Measurements from ENCODE around the gene RNF213. TPM values are rescaled to one million over a fixed set of nuclear protein-coding genes. Genes with fewer than 3 reads are reported as not detected.

Gene RNF213
- total RNA-seq, 1 donor from 2014 or later, result 221 TPM

DNA sequence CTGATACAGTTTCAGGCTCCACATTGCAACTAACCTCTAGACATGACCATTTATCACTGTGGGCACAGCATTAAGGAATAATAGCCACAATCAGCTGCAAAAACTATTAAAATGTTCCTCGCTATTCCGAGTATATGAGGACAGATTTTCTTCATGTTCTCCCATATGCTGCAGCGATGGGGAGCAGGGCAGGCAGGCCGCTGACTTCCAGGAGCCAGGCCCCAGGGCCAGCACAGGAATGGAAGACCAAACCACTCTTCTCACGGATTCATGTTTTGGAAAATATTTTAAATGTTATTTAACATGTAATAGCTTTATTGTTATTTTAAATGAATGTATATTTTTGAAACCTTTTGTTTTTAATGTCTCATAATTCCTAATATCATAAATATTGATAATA lies 110.5 kb downstream of the RNF213 start:
- DNase-seq (ENCODE audit: low spot score), result no peak

DNA sequence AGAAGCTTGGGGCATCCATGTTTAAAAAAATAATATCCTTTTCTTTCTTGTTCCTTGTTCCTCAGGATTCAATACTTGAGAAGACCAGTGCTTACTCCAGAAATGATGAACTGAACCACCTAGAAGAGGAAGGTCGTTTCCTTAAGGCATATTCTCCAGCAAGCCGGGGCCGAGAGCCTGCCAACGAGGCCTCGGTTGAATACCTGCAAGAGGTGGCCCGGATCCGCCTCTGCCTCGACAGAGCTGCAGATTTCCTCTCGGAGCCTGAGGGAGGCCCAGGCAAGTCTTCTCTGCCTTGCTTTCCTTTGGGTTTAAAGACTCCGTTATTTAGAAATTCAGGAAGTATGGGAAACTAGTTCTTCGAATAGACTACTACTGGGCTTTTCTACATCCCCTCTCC lies 111.8 kb downstream of the RNF213 start:
- no peak for DNase-seq (ENCODE audit: low spot score)

DNA sequence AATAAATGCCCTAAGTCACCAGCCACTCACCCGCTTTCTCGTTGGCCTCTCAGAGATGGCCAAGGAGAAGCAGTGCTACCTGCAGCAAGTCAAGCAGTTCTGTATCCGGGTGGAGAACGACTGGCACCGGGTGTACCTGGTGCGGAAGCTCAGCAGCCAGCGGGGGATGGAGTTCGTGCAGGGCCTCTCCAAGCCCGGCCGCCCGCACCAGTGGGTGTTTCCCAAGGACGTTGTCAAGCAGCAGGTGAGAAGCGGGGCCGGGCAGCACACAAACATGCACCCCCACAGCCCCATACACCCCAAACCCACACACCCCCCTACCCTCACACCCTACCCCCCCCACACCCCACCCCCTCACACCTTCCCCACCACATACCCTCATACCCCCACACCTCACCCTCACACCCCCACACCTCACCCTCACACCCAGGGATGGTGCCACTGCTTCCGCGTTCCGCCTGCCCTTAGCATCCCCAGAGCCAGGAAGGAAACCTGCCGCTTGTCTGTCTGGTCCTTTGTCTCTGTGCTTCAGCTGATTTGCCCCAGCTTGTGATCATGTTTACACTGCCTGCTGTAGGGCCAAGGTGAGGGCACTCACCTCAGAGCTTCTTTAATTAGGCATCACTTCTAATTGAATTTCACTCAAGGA lies 112.4 kb downstream of the RNF213 start:
- no peak for DNase-seq (ENCODE audit: low spot score)

DNA sequence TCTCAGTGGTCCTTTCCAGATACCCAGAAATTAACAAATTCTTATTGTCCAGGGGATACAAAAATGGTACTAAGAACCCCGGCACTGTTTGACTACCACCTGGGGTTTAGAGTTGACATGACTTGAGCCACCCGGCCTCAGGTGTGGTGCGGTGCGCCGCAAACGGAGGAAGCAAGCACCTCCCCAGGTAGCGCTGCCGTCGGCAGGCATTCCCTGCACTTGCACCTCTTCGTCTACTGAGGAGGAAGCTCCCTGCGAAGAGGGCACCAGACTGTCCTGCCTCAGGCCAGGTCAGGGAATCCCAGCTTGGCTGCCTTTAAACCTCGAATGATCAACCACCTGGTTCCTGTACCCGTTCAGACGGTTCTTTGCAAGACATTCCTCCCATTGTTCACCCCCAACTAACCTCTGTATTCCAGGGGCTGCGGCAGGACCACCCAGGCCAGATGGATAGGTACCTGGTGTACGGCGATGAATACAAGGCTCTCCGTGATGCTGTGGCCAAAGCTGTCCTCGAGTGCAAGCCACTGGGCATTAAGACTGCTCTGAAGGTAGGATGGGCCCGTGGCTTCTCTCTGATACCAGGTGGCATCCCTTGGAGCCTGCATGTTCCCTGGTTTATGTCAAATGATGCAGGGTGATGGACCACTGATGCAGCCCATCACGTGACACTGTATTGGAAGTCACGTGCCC lies 113.5 kb downstream of the RNF213 start:
- DNase-seq (ENCODE audit: low spot score), result no peak

DNA sequence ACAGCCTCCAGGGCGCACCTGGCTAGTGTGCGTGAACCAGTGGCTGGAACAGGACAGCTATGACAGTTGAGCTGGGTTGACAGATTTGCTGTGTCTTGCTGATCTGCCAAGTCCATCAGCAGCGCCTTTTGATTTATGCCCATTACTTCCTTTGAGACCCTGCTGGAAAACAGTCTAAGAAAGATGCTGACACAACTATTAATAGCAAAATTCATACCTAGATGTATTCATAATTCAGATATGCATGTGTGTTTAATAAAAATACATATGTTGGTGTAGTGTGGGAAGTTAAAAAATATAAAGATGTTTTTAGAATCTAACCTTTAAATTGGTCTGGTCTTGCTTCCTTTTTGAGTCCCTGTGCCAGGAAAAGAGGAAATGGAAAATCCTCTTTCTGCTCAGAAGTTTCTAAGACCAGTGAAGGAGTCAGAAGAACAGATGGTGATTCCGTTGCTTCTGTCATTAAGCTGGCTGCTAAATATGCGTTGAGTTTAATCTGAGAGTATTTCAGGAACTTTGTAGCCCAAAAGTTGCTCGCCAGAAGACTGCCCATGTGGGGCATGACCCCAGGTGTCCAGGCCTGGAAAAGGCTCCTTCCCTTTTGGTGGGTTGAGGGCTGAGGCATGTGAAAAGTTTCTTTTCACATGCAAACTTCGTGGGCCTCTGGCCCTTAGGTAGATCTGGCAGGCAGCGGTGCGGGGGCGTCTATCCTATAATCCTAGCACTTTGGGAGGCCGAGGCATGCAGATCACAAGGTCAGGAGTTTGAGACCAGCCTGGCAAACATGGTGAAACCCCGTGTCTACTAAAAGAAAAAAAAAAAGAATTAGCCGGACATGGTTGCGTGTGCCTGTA lies 114.3 kb downstream of the RNF213 start:
- DNase-seq (ENCODE audit: low spot score), result no peak

DNA sequence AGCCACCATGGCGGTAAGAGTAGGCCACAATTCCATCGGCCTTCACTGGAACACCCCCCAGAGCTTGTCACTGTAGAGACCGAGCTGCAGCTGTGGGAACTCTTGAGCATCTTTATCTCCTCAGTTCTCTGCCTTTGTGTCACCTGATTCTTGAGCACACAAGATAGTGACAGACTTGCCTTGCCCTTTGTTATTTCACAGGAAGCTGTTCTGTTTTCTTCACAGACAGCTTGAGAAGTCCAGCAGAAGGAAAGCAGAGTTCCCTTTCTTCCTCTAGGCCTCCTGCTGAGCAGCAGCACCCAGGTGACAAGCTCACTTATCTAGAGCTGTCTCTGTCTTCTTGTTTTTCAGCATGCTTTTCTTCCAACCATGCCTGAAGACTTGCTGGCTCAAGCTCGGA lies 115.9 kb downstream of the RNF213 start:
- no peak for DNase-seq (ENCODE audit: low spot score)

DNA sequence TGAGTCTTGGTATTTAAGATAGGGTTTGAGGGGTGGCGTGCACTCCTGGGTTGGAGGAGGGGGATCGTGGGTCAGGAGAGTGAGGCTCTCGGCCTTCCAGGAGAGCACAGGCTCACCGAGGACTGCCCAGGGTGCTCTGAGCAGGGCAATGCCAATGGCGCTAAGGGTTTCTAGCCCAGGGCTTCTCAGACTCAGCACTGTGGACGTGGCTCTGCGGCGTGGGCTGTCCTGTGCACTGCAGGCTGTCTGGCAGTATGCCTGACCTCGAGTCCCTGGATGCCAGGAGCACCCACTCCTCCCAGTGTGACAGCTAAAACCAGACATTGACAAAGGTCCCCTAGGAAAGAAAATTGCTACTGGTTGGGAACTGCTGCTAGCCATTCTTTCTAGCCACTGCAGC lies 117.1 kb downstream of the RNF213 start:
- no peak for DNase-seq (ENCODE audit: low spot score)

DNA sequence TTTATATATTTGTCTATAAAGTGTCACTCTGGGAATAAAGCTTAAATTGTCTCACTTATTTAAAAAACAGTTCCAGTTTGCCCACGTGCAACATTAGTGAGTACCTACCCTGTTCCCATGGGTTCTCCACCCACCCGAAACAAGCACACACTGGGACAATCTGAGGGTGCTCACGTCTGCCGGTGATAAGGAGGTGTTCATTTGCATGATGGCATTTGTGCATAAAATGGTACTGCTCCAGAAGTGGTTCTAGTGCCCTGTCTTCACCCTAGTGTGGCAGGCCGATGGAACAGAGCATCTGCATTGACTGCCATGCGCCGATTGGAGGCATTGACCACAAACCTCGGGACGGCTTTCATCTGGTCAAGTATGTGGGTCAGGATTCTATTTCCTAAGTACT lies 118.7 kb downstream of the RNF213 start:
- DNase-seq (ENCODE audit: low spot score), result no peak

DNA sequence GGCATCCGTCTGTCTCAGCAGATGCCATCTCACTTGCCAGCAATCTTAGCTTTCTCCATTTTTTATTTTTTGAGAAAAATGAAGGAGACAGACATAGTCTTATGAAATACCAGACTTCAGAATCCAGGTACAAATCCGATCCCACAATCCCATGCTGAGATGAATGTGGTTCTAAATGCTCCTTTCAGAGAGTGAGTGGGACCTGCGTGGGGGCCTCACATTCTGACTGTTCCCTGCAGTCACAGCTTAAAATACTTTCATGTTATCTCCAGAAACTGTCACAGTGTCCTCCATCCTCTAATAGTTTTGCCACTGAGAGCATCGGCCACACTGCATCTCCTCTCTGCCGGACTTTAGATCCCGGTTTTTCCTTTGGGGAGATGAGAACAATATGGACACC lies 119.4 kb downstream of the RNF213 start:
- DNase-seq (ENCODE audit: low spot score), result no peak

DNA sequence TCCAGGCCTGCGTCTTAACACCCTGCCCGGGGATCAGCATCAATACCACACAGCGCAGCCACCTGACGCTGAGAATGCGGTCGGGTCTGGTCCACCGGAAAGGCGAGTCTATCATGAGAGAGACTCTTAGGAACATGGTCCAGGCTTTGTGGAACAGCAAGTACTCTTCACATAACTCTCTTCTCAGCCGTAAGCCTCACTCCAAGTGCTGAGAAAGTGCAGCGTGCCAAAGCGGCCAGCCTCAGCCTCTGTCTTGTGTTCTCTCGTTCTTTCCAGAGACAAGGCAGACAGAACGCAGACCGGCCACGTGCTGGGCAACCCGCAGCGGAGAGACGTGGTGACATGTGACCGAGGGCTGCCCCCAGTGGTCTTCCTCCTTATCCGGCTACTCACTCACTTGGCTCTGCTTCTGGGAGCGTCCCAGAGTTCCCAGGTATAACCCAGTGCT lies 119.9 kb downstream of the RNF213 start:
- no peak for DNase-seq (ENCODE audit: low spot score)

DNA sequence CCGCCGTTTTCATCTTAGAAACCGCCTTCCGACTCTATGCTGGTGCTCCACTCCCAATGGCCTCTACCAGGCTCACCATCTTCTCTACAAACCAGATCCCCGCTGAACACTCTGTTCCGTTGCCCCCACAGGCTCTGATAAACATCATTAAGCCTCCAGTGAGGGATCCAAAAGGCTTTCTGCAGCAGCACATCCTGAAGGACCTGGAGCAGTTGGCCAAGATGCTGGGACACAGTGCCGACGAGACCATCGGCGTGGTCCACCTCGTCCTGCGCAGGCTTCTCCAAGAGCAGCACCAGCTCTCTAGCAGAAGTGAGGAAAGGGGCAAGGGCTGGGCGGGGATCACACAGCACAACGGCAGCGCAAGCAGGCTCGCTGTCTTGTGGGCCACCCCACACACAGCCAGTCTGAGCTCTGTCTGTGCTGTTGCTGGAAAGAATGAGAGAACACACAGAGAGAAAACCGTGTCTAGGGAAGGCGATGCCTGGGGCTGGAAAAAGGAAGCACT lies 120.8 kb downstream of the RNF213 start:
- DNase-seq (ENCODE audit: low spot score), result no peak

DNA sequence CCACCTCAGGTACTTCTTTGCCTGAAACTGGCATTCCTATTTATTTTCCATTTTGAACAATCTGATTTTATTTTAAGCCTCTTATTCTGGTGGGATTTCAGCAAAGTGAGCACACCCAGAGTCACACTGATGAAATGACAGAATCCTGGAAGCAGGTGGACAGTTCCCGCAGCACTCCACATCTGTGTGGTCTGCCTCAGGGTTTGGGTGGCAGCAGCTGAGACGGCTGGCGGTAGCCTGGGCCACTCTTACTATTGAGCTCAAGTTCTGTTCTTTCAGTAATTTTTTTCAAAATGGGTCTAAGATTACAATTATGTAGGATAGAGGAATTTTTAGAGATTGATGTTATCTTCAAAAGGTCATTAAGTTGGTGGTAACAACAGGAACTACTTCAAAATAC lies 121.8 kb downstream of the RNF213 start:
- DNase-seq (ENCODE audit: low spot score), result no peak

DNA sequence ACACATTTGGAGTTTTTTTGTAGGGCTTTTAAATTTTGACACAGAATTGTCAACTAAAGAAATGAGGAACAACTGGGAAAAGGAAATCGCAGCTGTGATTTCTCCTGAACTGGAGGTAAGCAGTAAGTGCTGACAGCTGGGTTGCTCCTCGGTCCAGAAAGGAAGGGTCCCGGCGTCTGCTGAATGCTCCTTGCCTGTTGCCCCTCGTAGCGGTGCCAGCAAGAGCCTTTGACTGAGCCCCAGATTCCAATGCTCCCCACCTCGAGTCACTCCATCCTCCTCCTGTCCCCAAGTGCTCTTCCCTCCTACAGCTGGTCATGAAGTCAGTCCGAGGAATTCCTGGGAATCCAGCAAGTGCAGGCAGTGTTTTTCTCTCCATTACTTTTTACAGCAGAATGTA lies 122.3 kb downstream of the RNF213 start:
- DNase-seq (ENCODE audit: low spot score), result no peak

DNA sequence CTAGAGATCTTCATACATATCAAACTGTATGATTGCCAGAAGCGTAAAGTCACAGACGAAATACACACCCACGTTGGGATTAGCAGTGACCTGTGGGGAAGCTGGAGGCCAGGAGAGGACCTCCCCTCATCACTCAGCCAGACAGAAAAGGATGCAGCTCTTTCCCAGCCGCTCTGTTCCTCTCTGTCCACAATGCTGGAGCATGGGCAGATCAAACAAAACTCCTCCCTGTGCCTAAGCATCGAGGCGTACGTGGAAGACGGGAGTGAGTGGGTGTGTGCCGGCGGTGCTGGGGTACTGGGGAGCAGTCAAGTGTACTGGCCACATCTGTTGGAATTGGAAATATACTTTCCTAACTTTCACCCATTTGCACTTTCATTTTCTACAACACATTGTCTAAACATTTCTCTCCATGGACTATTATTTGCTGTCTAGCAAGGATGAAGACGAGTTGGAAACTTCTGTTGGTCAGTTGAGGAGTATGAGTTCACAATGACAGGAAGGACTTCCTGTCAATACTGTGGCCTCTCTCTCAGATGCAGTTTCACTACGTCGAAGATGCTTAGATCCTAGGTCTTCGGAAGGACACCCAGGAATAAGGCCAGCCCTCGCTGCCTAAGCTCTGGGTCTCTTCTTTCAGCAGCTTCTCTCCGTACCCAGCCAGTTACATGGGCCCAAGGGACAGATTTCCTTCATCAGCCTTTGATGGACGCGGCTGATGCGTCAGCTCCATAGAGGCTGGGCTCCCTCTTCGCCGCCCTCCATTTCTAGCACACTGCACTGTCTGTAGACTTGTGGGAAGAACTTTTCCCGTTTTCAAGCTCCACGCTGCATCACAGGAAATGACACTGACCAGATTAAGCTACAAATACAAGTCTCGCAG lies 123.7 kb downstream of the RNF213 start:
- DNase-seq (ENCODE audit: low spot score), result no peak

DNA sequence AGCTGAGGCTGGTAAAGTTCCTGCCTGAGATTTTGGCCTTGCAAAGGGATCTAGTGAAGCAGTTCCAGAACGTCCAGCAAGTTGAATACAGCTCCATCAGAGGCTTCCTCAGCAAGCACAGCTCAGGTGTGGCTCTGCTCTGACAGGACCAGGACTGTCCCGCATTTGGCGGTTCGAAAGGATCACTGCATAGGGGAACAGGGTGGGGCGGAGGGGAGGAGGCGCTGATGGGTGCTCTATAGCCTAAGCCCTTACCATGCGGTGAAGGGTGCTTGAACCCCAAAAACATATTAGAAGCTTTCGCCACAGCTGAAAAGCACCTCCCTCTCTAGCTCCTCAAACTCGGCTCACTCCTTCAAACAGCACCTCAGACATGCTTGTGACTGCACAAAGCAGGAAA lies 124.4 kb downstream of the RNF213 start:
- DNase-seq (ENCODE audit: low spot score), result no peak

DNA sequence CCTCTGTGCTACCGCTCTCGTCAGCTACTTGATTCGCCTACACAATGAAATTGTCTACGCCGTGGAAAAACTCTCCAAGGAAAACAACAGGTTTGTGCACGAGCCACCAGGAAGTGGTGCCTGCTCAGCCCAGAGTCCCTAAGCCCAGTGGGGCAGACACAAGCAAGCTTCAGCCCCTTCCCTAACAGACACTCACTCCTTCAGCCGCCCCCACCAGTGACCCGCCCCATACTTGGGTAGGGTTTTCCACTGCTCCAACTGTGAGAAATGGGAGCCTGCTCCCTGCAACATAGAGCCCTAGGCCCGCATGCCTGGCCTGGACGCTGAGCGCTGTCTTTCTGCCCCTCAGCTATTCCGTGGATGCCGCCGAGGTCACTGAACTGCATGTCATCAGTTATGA lies 125.7 kb downstream of the RNF213 start:
- DNase-seq (ENCODE audit: low spot score), result no peak

DNA sequence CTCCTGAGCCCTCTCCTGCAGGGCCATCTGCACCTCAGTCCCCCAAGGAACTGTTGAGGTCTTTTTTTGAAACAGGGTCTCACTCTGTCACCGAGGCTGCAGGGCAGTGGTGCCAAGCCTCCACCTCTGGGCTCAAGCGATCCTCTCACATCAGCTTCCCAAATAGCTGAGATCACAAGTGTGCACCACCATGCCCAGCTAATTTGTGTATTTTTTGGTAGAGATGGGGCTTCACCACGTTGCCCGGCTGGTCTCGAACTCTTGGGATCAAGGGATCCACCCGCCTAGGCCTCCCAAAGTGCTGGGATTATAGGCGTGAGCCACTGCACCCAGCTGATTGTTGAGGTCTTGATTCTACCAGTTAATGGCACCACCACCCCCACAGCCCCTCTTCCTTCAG lies 126.4 kb downstream of the RNF213 start:
- no peak for DNase-seq (ENCODE audit: low spot score)

DNA sequence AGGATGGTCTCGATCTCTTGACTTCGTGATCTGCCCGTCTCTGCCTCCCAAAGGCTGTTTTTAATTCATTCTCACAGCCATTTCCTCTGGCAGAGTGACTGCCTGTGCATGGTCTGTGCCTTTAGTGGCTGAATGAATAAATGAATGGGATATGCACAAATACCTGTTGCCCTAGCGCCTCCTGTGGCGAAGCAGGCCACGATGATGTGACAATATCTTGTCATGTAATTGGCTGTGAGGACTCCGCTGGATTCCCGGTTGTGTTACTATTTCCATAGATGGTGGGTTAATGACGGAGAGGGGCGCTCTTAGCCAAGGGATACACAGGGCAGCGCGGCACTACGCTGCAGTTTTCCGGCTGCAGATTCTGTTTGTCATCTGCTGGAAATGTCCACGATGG lies 127.5 kb downstream of the RNF213 start:
- no peak for DNase-seq (ENCODE audit: low spot score)

DNA sequence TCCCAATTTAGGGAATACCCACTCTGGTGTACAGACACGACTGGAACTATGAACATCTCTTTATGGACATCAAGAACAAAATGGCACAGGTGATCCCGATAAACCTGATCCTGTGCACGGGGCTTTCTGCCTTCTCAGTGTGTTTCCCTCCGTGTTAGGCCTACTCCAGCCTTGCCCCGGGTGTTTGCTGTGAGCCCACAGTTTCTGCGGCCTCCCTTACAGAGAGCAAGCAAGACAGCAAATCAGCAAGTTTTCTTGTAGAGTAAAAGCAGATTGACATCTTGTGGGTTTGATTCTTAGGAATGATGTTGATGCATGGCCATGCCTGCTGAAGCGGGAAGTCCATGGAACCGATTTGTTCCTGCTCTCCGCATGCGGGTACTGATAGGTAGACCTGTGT lies 127.9 kb downstream of the RNF213 start:
- DNase-seq (ENCODE audit: low spot score), result no peak

DNA sequence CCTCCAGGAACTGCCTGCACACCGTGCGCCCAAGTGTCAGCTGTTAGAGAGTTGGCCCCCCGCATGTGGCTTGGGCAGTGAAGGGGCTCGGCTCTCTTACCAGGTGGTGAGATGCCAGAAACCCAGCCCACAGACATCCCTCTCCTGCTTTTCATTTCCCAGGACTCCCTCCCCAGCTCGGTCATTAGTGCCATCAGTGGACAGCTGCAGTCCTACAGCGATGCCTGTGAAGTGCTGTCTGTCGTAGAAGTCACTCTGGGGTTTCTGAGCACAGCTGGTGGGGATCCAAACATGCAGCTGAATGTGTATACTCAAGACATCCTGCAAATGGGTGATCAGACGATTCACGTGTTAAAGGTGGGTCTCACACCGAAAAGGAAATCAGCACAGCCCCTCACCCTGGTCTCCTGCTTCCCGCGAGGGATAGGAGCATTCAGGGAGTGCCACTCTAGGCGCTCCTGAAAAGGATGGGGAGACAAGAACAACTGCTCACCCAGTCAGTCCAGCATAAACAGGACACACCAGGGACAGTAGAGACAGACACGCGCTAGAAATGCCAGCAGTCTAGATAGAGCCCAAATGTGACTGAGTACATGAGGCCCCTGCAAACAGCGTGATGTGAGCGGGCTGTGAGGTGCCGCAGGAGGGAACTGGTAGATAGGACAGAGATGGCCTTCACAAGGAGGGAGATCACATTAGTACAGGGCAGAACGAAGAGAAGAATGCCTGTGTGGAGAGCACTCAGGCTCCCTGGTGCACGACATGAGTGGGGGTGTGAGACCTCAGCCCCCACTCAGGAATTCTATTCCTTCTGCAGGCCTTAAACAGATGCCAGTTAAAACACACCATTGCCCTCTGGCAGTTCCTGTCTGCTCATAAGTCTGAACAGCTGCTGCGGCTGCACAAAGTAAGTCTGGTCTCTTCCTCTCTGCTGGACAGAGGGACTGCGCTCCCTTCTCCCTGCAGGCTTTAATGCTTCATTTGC lies 128.7 kb downstream of the RNF213 start:
- no peak for DNase-seq (ENCODE audit: low spot score)
